ENCODE results near the gene LGR4. TPM values are rescaled to one million over a fixed set of nuclear protein-coding genes. Genes with fewer than 3 reads are reported as not detected.

LGR4 gene
- total and polyA plus RNA-seq, 4 donors, result 27.7 to 65.7 (median 40.6) TPM

GRCh38 chr11:27390318-27391295 lies 82.0 kb downstream of the LGR4 start:
- Histone ChIP-seq H3K27me3 (ENCODE audit: control insufficient read depth, insufficient read depth, low read length) (no peaks in the 10 kb centered on the region), H3K4me1 (ENCODE audit: control insufficient read depth, insufficient read depth, low read length) (no peaks in the 10 kb centered on the region), H3K36me3 (ENCODE audit: control insufficient read depth, insufficient read depth, low read length) (no peaks in the 10 kb centered on the region), H3K4me3 (ENCODE audit: low read depth, low read length) (no peak overlapping the region), H3K9me3 (ENCODE audit: control insufficient read depth, insufficient read depth, low read length) (no peaks in the 10 kb centered on the region), H3K27ac (ENCODE audit: low read depth, low read length) (no peak overlapping the region)
- 60% methylated on average over 2 of the region's 6 CpGs for WGBS (ENCODE audit: insufficient coverage)
- DNase-seq (ENCODE audit: low read depth in 4 of 6, low spot score in 6 of 6), result peak in 1 of 6 donors; percentile 42

- H3K36me3 ChIP-seq (ENCODE audit: control insufficient read depth, insufficient read depth, low read length), result peaks cover 3% of the 10 kb centered on the region
- WGBS (ENCODE audit: insufficient coverage), result no CpG with 5 or more reads among the region's 1 CpG
- H3K4me3 ChIP-seq (ENCODE audit: low read depth, low read length), result no peak overlapping the region
- no peaks in the 10 kb centered on the region for H3K4me1 ChIP-seq (ENCODE audit: control insufficient read depth, insufficient read depth, low read length)
- no peaks in the 10 kb centered on the region for H3K9me3 ChIP-seq (ENCODE audit: control insufficient read depth, insufficient read depth, low read length)
- DNase-seq (ENCODE audit: low read depth in 4 of 6, low spot score in 6 of 6), result no peak
- no peaks in the 10 kb centered on the region for H3K27me3 ChIP-seq (ENCODE audit: control insufficient read depth, insufficient read depth, low read length)
- no peak overlapping the region for H3K27ac ChIP-seq (ENCODE audit: low read depth, low read length)
These were observed 83.7 kb downstream of the LGR4 start for GRCh38 chr11:27388869-27389268.

GRCh38 chr11:27388001-27388400 lies 84.6 kb downstream of the LGR4 start:
- H3K4me1 ChIP-seq (ENCODE audit: control insufficient read depth, insufficient read depth, low read length), result no peaks in the 10 kb centered on the region
- H3K36me3 ChIP-seq (ENCODE audit: control insufficient read depth, insufficient read depth, low read length), result peaks cover 3% of the 10 kb centered on the region
- no peak overlapping the region for H3K4me3 ChIP-seq (ENCODE audit: low read depth, low read length)
- H3K27ac ChIP-seq (ENCODE audit: low read depth, low read length), result no peak overlapping the region
- no peak for DNase-seq (ENCODE audit: low read depth in 4 of 6, low spot score in 6 of 6)
- WGBS (ENCODE audit: insufficient coverage), result no CpG with 5 or more reads among the region's 2 CpGs
- H3K9me3 ChIP-seq (ENCODE audit: control insufficient read depth, insufficient read depth, low read length), result no peaks in the 10 kb centered on the region
- no peaks in the 10 kb centered on the region for H3K27me3 ChIP-seq (ENCODE audit: control insufficient read depth, insufficient read depth, low read length)

GRCh38 chr11:27387362-27387761 lies 85.2 kb downstream of the LGR4 start:
- DNase-seq (ENCODE audit: low read depth in 4 of 6, low spot score in 6 of 6), result no peak
- Histone ChIP-seq H3K36me3 (ENCODE audit: control insufficient read depth, insufficient read depth, low read length) (peaks cover 3% of the 10 kb centered on the region), H3K4me3 (ENCODE audit: low read depth, low read length) (no peak overlapping the region), H3K27ac (ENCODE audit: low read depth, low read length) (no peak overlapping the region), H3K27me3 (ENCODE audit: control insufficient read depth, insufficient read depth, low read length) (no peaks in the 10 kb centered on the region), H3K9me3 (ENCODE audit: control insufficient read depth, insufficient read depth, low read length) (no peaks in the 10 kb centered on the region), H3K4me1 (ENCODE audit: control insufficient read depth, insufficient read depth, low read length) (no peaks in the 10 kb centered on the region)
- 33% methylated on average over 2 of the region's 2 CpGs for WGBS (ENCODE audit: insufficient coverage)

- Histone ChIP-seq H3K9me3 (ENCODE audit: control insufficient read depth, insufficient read depth, low read length) (no peaks in the 10 kb centered on the region), H3K27me3 (ENCODE audit: control insufficient read depth, insufficient read depth, low read length) (no peaks in the 10 kb centered on the region), H3K4me3 (ENCODE audit: low read depth, low read length) (no peak overlapping the region), H3K27ac (ENCODE audit: low read depth, low read length) (no peak overlapping the region), H3K36me3 (ENCODE audit: control insufficient read depth, insufficient read depth, low read length) (peaks cover 3% of the 10 kb centered on the region), H3K4me1 (ENCODE audit: control insufficient read depth, insufficient read depth, low read length) (no peaks in the 10 kb centered on the region)
- DNase-seq (ENCODE audit: low read depth in 4 of 6, low spot score in 6 of 6), result no peak
- 86% methylated on average over 1 of the region's 4 CpGs for WGBS (ENCODE audit: insufficient coverage)
These were observed 86.3 kb downstream of the LGR4 start for GRCh38 chr11:27386181-27386845.

- Histone ChIP-seq H3K9me3 (ENCODE audit: control insufficient read depth, insufficient read depth, low read length) (no peaks in the 10 kb centered on the region), H3K4me3 (ENCODE audit: low read depth, low read length) (no peak overlapping the region), H3K36me3 (ENCODE audit: control insufficient read depth, insufficient read depth, low read length) (peaks cover 6% of the 10 kb centered on the region), H3K27ac (ENCODE audit: low read depth, low read length) (no peak overlapping the region), H3K4me1 (ENCODE audit: control insufficient read depth, insufficient read depth, low read length) (no peaks in the 10 kb centered on the region), H3K27me3 (ENCODE audit: control insufficient read depth, insufficient read depth, low read length) (no peaks in the 10 kb centered on the region)
- WGBS (ENCODE audit: insufficient coverage), result 82% methylated on average over 3 of the region's 5 CpGs
- DNase-seq (ENCODE audit: low read depth in 4 of 6, low spot score in 6 of 6), result no peak
These were observed 87.3 kb downstream of the LGR4 start for GRCh38 chr11:27385245-27385644.

GRCh38 chr11:27384227-27384626 lies 88.4 kb downstream of the LGR4 start:
- Histone ChIP-seq H3K4me3 (ENCODE audit: low read depth, low read length) (no peak overlapping the region), H3K36me3 (ENCODE audit: control insufficient read depth, insufficient read depth, low read length) (peaks cover 6% of the 10 kb centered on the region), H3K27me3 (ENCODE audit: control insufficient read depth, insufficient read depth, low read length) (no peaks in the 10 kb centered on the region), H3K27ac (ENCODE audit: low read depth, low read length) (no peak overlapping the region), H3K9me3 (ENCODE audit: control insufficient read depth, insufficient read depth, low read length) (no peaks in the 10 kb centered on the region), H3K4me1 (ENCODE audit: control insufficient read depth, insufficient read depth, low read length) (no peaks in the 10 kb centered on the region)
- DNase-seq (ENCODE audit: low read depth in 4 of 6, low spot score in 6 of 6), result no peak

GRCh38 chr11:27383645-27384044 lies 88.9 kb downstream of the LGR4 start:
- no peaks in the 10 kb centered on the region for H3K9me3 ChIP-seq (ENCODE audit: control insufficient read depth, insufficient read depth, low read length)
- H3K36me3 ChIP-seq (ENCODE audit: control insufficient read depth, insufficient read depth, low read length), result peaks cover 6% of the 10 kb centered on the region
- no CpG with 5 or more reads among the region's 1 CpG for WGBS (ENCODE audit: insufficient coverage)
- no peak overlapping the region for H3K27ac ChIP-seq (ENCODE audit: low read depth, low read length)
- H3K27me3 ChIP-seq (ENCODE audit: control insufficient read depth, insufficient read depth, low read length), result no peaks in the 10 kb centered on the region
- no peak overlapping the region for H3K4me3 ChIP-seq (ENCODE audit: low read depth, low read length)
- no peaks in the 10 kb centered on the region for H3K4me1 ChIP-seq (ENCODE audit: control insufficient read depth, insufficient read depth, low read length)
- no peak for DNase-seq (ENCODE audit: low read depth in 4 of 6, low spot score in 6 of 6)

- Histone ChIP-seq H3K4me1 (ENCODE audit: control insufficient read depth, insufficient read depth, low read length) (no peaks in the 10 kb centered on the region), H3K27me3 (ENCODE audit: control insufficient read depth, insufficient read depth, low read length) (no peaks in the 10 kb centered on the region), H3K9me3 (ENCODE audit: control insufficient read depth, insufficient read depth, low read length) (no peaks in the 10 kb centered on the region), H3K27ac (ENCODE audit: low read depth, low read length) (no peak overlapping the region), H3K4me3 (ENCODE audit: low read depth, low read length) (no peak overlapping the region), H3K36me3 (ENCODE audit: control insufficient read depth, insufficient read depth, low read length) (peaks cover 6% of the 10 kb centered on the region)
- DNase-seq (ENCODE audit: low read depth in 4 of 6, low spot score in 6 of 6), result no peak
- WGBS (ENCODE audit: insufficient coverage), result 87% methylated on average over 4 of the region's 5 CpGs
These were observed 91.3 kb downstream of the LGR4 start for GRCh38 chr11:27381238-27381666.

Measured in spinal cord (tissue), 10 donors.